Measurements from ENCODE around the gene S100A9. TPM values are rescaled to one million over a fixed set of nuclear protein-coding genes. Genes with fewer than 3 reads are reported as not detected.

Gene S100A9
- total RNA-seq, 1 experiment from 2014 or later, result 0.59 TPM

GRCh38 chr1:153343040-153343681 is 14.5 kb upstream of the S100A9 start:
- H2AFZ ChIP-seq (ENCODE audit: low read depth, low read length, poor library complexity, severe bottlenecking), result no peak overlapping the region
- no peaks in the 10 kb centered on the region for H4K20me1 ChIP-seq (ENCODE audit: insufficient read depth)
- H3K9ac ChIP-seq (ENCODE audit: low read length), result no peak overlapping the region
- DNase-seq (ENCODE audit: low read depth, low spot score), result no peak
- no peak overlapping the region for H3K4me2 ChIP-seq (ENCODE audit: low read length)
- H3K79me2 ChIP-seq (ENCODE audit: insufficient read depth, low read length), result no peaks in the 10 kb centered on the region
- H3K27me3 ChIP-seq (ENCODE audit: insufficient read depth, low read length), result peaks cover 43% of the 10 kb centered on the region
- ChIA-PET POLR2A (no interaction called here), RAD21 (ENCODE audit: low non-redundant PET in 1 of 2, low total read pairs in 2 of 2, uncharacterized antibody in 2 of 2, unreplicated experiment in 2 of 2) (no interaction called here), CTCF (interaction anchor here (0.7 to 1.6 kb wide), 3 partner anchors 9 to 10 kb away, joined by 3 to 6 read pairs (median 3); no protein-coding TSS in a partner anchor)
- no peak for ATAC-seq
- TF ChIP-seq, protein P1, sequence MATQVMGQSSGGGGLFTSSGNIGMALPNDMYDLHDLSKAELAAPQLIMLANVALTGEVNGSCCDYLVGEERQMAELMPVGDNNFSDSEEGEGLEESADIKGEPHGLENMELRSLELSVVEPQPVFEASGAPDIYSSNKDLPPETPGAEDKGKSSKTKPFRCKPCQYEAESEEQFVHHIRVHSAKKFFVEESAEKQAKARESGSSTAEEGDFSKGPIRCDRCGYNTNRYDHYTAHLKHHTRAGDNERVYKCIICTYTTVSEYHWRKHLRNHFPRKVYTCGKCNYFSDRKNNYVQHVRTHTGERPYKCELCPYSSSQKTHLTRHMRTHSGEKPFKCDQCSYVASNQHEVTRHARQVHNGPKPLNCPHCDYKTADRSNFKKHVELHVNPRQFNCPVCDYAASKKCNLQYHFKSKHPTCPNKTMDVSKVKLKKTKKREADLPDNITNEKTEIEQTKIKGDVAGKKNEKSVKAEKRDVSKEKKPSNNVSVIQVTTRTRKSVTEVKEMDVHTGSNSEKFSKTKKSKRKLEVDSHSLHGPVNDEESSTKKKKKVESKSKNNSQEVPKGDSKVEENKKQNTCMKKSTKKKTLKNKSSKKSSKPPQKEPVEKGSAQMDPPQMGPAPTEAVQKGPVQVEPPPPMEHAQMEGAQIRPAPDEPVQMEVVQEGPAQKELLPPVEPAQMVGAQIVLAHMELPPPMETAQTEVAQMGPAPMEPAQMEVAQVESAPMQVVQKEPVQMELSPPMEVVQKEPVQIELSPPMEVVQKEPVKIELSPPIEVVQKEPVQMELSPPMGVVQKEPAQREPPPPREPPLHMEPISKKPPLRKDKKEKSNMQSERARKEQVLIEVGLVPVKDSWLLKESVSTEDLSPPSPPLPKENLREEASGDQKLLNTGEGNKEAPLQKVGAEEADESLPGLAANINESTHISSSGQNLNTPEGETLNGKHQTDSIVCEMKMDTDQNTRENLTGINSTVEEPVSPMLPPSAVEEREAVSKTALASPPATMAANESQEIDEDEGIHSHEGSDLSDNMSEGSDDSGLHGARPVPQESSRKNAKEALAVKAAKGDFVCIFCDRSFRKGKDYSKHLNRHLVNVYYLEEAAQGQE (IDR thresholded peaks at IDR 0.05; ENCODE audit: low read depth), result no peak
- TF ChIP-seq SIN3A (IDR thresholded peaks at IDR 0.05; ENCODE audit: low read depth) (no peak), EZH2phosphoT487 (IDR thresholded peaks at IDR 0.05; ENCODE audit: borderline replicate concordance) (no peak), SRF (IDR thresholded peaks at IDR 0.05; ENCODE audit: low read depth) (no peak), YY1 (IDR thresholded peaks at IDR 0.05; ENCODE audit: extremely low read depth, insufficient replicate concordance, low read depth, low read length) (no peak), EGR1 (IDR thresholded peaks at IDR 0.05; ENCODE audit: low read depth) (no peak), TCF7L2 (IDR thresholded peaks at IDR 0.05; ENCODE audit: borderline replicate concordance, extremely low read depth, insufficient read depth, insufficient read length) (no peak), CTCF (IDR thresholded peaks at IDR 0.05 in 2 of 3, conservative IDR thresholded peaks at IDR 0.05 in 1 of 3; ENCODE audit: borderline replicate concordance in 1 of 3, insufficient read depth in 1 of 3, low read depth in 2 of 3, low read length in 2 of 3) (no peak), SP1 (IDR thresholded peaks at IDR 0.05; ENCODE audit: low read depth) (no peak), RAD21 (IDR thresholded peaks at IDR 0.05; ENCODE audit: low read depth) (no peak), ZBTB33 (IDR thresholded peaks at IDR 0.05; ENCODE audit: extremely low read depth, insufficient replicate concordance, low read length) (no peak), CEBPB (IDR thresholded peaks at IDR 0.05; ENCODE audit: low read depth) (no peak), ATF3 (IDR thresholded peaks at IDR 0.05) (no peak)
- TF ChIP-seq, protein P2, sequence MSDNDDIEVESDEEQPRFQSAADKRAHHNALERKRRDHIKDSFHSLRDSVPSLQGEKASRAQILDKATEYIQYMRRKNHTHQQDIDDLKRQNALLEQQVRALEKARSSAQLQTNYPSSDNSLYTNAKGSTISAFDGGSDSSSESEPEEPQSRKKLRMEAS (IDR thresholded peaks at IDR 0.05), result no peak
- BruUV-seq (replicated peaks), result no TSS peak
- H3K9me2 ChIP-seq (ENCODE audit: insufficient read depth), result no peaks in the 10 kb centered on the region
- H3K9me3 ChIP-seq (ENCODE audit: control insufficient read depth in 1 of 2, insufficient read depth in 1 of 2, low read depth in 1 of 2, low read length in 2 of 2), result no peaks in the 10 kb centered on the region
- no peaks in the 10 kb centered on the region for H3K36me3 ChIP-seq (ENCODE audit: control insufficient read depth in 1 of 2, insufficient read depth in 2 of 2, low read length in 2 of 2)
- intact Hi-C loops (cut with micrococcal nuclease), result no loop called here
- no peaks in the 10 kb centered on the region for H3K4me1 ChIP-seq (ENCODE audit: control insufficient read depth in 1 of 2, insufficient read depth in 2 of 2, low read length in 2 of 2)
- no peak overlapping the region for H3K27ac ChIP-seq (ENCODE audit: low read depth, low read length)
- H3K4me3 ChIP-seq (replicated peaks in 1 of 2; ENCODE audit: low read depth in 1 of 2, low read length in 2 of 2), result no peak overlapping the region
